Measurements from ENCODE around the gene BRINP2.

BRINP2 gene

DNA sequence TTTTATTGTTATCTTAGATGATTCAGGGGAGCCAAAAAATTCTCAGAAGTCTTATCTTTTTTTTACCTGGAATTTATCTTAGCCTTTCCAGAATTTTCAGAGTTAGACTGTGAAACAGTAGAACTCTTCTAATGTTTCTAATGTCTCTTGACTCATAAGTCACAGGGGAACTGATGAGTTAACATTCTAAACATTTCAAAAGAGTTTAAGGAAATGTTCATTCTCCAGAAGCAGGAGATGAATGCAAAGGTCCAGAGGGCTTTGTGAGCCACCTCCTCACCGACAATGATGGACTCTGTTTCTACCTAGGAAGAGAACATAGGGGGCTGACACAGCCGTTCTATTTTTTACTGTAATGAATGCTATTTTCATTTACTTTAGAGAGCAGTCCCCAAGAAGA lies 157.5 kb downstream of the BRINP2 start:
- DNase-seq = no peak

DNA sequence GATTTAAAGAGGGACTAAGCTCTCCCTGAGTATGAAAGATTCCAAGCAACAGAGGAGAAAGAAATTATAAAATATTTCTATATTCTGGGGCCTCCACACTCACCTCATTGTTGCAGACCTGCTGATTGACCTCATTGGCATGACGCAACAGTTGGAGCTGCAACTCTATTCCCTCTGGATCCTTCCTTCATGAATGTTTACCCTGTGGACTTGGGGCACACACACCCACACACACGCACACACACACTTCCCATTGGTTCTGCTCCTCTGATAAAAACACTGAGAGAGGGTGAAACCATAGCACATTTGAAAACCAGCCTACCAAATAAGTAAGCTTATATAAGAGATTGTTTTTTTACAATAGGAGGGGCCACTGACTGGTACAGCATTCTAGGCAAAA lies 159.1 kb downstream of the BRINP2 start:
- DNase-seq = no peak
